ENCODE measurements around the gene TEP1.

DNA sequence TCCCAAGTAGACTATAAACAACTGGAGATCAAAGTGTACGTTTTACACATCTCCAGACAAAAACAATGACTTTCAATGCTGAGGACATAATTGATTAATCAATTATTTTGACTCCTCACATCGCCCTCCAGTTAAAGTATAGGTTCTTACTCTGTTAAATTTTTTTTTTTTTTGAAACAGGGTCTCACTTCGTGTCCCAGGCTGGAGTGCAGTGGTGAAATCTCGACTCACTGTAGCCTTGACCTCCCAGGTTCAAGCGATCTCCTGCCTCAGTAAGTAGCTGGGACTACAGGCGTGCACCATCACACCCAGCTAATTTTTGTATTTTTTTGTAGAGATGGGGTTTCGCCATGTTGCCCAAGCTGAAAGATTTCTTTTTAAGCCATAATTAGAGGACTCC lies 79.3 kb downstream of the TEP1 start:
- TF ChIP-seq, protein P1, sequence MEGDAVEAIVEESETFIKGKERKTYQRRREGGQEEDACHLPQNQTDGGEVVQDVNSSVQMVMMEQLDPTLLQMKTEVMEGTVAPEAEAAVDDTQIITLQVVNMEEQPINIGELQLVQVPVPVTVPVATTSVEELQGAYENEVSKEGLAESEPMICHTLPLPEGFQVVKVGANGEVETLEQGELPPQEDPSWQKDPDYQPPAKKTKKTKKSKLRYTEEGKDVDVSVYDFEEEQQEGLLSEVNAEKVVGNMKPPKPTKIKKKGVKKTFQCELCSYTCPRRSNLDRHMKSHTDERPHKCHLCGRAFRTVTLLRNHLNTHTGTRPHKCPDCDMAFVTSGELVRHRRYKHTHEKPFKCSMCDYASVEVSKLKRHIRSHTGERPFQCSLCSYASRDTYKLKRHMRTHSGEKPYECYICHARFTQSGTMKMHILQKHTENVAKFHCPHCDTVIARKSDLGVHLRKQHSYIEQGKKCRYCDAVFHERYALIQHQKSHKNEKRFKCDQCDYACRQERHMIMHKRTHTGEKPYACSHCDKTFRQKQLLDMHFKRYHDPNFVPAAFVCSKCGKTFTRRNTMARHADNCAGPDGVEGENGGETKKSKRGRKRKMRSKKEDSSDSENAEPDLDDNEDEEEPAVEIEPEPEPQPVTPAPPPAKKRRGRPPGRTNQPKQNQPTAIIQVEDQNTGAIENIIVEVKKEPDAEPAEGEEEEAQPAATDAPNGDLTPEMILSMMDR (IDR thresholded peaks at IDR 0.05), result no peak
- TF ChIP-seq POLR2A (IDR thresholded peaks at IDR 0.05), result no peak

Measured in vagina (tissue), 2 donors.